K562 (cell line): Measurements from ENCODE around the gene MDH2. TPM values are rescaled to one million over a fixed set of nuclear protein-coding genes. Genes with fewer than 3 reads are reported as not detected.

Experiments used
- ATAC-seq: fragments of 200-7000 bp; cut with Tn5 transposase; 3 replicates; pipeline ENCODE4 v1.9.1; 2020; ENCODE audit warnings: moderate library complexity
- BruUV-seq: library from RNA; stranded (reverse); fragments of 400-500 nt; replicated peaks from 2 replicates; lab custom pipeline; 2021; lab: Mats Ljungman, UMichigan
- CTCF ChIA-PET: fragments of 300-600 bp; formaldehyde crosslinking; extraction: SDS; loops from one replicate; lab custom pipeline; 2021; ENCODE audit warnings: low intra/inter-chr PET ratio; lab: Yijun Ruan, JAX
- POLR2A ChIA-PET: fragments of 300-600, 350-650 bp; sonication (Branson Sonifier 250); formaldehyde crosslinking; extraction: SDS; loops from one replicate; lab custom pipeline; 2021; ENCODE audit warnings: antibody characterized with exemption, inconsistent platforms; lab: Yijun Ruan, JAX
- DNase-seq, 4 experiments: peaks; one replicate each; pipeline versions ENCODE4 v3.0.0 to v3.0.0-alpha.2; 2011 to 2018; ENCODE audit warnings: low spot score in 3 of 4, mixed read lengths in 3 of 4; ENCODE audit errors: extremely low read depth in 1 of 4
- FAIRE-seq: peaks from 2 replicates; lab custom pipeline; 2011; peaks lifted over from hg19 to GRCh38; lab: Jason Lieb, UNC
- H2AFZ ChIP-seq: 2 replicates; pipeline ENCODE4 v1.6.0; 2011; ENCODE audit warnings: low read depth, low read length, control low read depth, inconsistent platforms
- H3K27ac ChIP-seq: fragments of 200-600 bp; 3 replicates; pipeline ENCODE4 v1.8.0; 2011; ENCODE audit warnings: low read depth, mild to moderate bottlenecking, control low read depth, inconsistent platforms, low read length, moderate library complexity, mixed read lengths; ENCODE audit errors: extremely low read depth
- H3K27me3 ChIP-seq, 2 experiments: fragments of 300-600 bp in 1 of 2; 2 replicates in 1 of 2; 3 replicates in 1 of 2; pipeline versions ENCODE4 v1.6.0 to v1.8.0; 2011; ENCODE audit warnings: inconsistent platforms in 2 of 2, low read length in 2 of 2, mild to moderate bottlenecking in 1 of 2, mixed read lengths in 1 of 2, moderate library complexity in 1 of 2; ENCODE audit not compliant: control insufficient read depth in 2 of 2, insufficient read depth in 2 of 2
- H3K36me3 ChIP-seq: fragments of 300-600 bp; 3 replicates; pipeline ENCODE4 v1.8.0; 2011; ENCODE audit warnings: mild to moderate bottlenecking, low read length, inconsistent platforms; ENCODE audit not compliant: control insufficient read depth, insufficient read depth
- H3K4me1 ChIP-seq, 2 experiments: fragments of 200-600 bp in 1 of 2; replicated peaks in 1 of 2; 2 replicates in 1 of 2; 3 replicates in 1 of 2; pipeline versions ENCODE4 v1.5.1 to v1.8.0; 2011; ENCODE audit warnings: inconsistent platforms in 2 of 2, low read length in 2 of 2, mild to moderate bottlenecking in 1 of 2, mixed read lengths in 1 of 2, moderate library complexity in 1 of 2; ENCODE audit not compliant: control insufficient read depth in 2 of 2, insufficient read depth in 2 of 2
- H3K4me2 ChIP-seq: 2 replicates; pipeline ENCODE4 v1.6.1; 2011; ENCODE audit warnings: low read length, control low read depth, inconsistent platforms, mixed read lengths; ENCODE audit not compliant: insufficient read depth
- H3K4me3 ChIP-seq: fragments of 200-600 bp; sonication (generic), shearing (Covaris generic); 2 replicates; pipeline ENCODE4 v1.5.1; 2016; ENCODE audit warnings: control low read depth, inconsistent platforms
- H3K79me2 ChIP-seq: fragments of 200-600 bp; 3 replicates; pipeline ENCODE4 v1.8.0; 2011; ENCODE audit warnings: low read length, inconsistent platforms; ENCODE audit not compliant: control insufficient read depth, insufficient read depth
- H3K9ac ChIP-seq, 2 experiments: 2 replicates each; pipeline versions ENCODE4 v1.6.0 to v1.6.1; 2011; ENCODE audit warnings: low read depth in 2 of 2, low read length in 2 of 2, control low read depth in 1 of 2, inconsistent platforms in 1 of 2, mild to moderate bottlenecking in 1 of 2, mixed read lengths in 1 of 2; ENCODE audit not compliant: insufficient read depth in 1 of 2
- H3K9me1 ChIP-seq: one replicate; pipeline ENCODE4 v1.6.0; 2011; ENCODE audit warnings: inconsistent platforms, mild to moderate bottlenecking, low read length, moderate library complexity; ENCODE audit not compliant: control insufficient read depth, insufficient read depth
- H3K9me3 ChIP-seq: replicated peaks from 2 replicates; pipeline ENCODE4 v1.5.1; 2011; ENCODE audit warnings: low read depth, low read length, inconsistent platforms; ENCODE audit not compliant: control insufficient read depth, insufficient read depth
- H4K20me1 ChIP-seq: replicated peaks from 2 replicates; pipeline ENCODE4 v1.6.1; 2011; ENCODE audit warnings: low read length, inconsistent platforms, mixed read lengths; ENCODE audit not compliant: control insufficient read depth, insufficient read depth
- CREB3L1 ChIP-seq: fragments of 450-650 bp; IDR thresholded peaks from 2 replicates; pipeline ENCODE4 v1.6.1; 2014; ENCODE audit warnings: low read depth, mild to moderate bottlenecking, moderate library complexity, borderline replicate concordance
- IFI16 ChIP-seq: fragments of 250-450 bp; sonication (Bioruptor Pico); IDR thresholded peaks from 2 replicates; pipeline ENCODE4 v2.1.2; 2022; ENCODE audit warnings: mild to moderate bottlenecking, inconsistent platforms
- KDM1A ChIP-seq, 2 experiments: fragments of 450-650 bp; IDR thresholded peaks; 2 replicates each; pipeline ENCODE4 v1.6.1; 2016; ENCODE audit warnings: mild to moderate bottlenecking in 2 of 2
- KDM2B ChIP-seq: fragments of 250-450 bp; sonication (Bioruptor Pico); IDR thresholded peaks from 2 replicates; pipeline ENCODE4 v1.8.0; 2021; ENCODE audit warnings: mild to moderate bottlenecking, moderate library complexity
- LEF1 ChIP-seq: fragments of 450-650 bp; IDR thresholded peaks from 2 replicates; pipeline ENCODE4 v1.6.1; 2016; ENCODE audit warnings: mild to moderate bottlenecking
- MCM2 ChIP-seq: fragments of 450-650 bp; IDR thresholded peaks from 2 replicates; pipeline ENCODE4 v1.6.1; 2017; ENCODE audit warnings: low read depth, mild to moderate bottlenecking
- NKRF ChIP-seq: fragments of 450-650 bp; IDR thresholded peaks from 2 replicates; pipeline ENCODE4 v1.6.1; 2016; ENCODE audit warnings: borderline replicate concordance
- RBM14 ChIP-seq: fragments of 200-400 bp; formaldehyde crosslinking; IDR thresholded peaks from 2 replicates; pipeline ENCODE4 v1.6.1; 2018; ENCODE audit warnings: low read depth, mild to moderate bottlenecking, low read length, moderate library complexity, borderline replicate concordance; ENCODE audit not compliant: insufficient read depth
- SMARCB1 ChIP-seq: IDR thresholded peaks from 2 replicates; pipeline ENCODE4 v1.6.1; 2011; ENCODE audit warnings: improper control_type of control experiment, low read depth; ENCODE audit not compliant: insufficient read length
- SMARCE1 ChIP-seq: fragments of 450-650 bp; IDR thresholded peaks from 2 replicates; pipeline ENCODE4 v1.7.1; 2016; ENCODE audit warnings: mild to moderate bottlenecking
- ZNF23 ChIP-seq: fragments of 250-450 bp; sonication (Bioruptor Pico); IDR thresholded peaks from 2 replicates; pipeline ENCODE4 v1.4.0; 2020; ENCODE audit warnings: mild to moderate bottlenecking
- WGBS: fragments of 100-300 bp; shearing (Covaris generic); methylation state at CpG from one replicate; pipeline ENCODE4 v1.1.6; 2016; ENCODE audit warnings: low coverage, mixed read lengths; ENCODE audit not compliant: insufficient coverage; ENCODE audit errors: missing lambda C conversion rate; 5-methylcytosine and 5-hydroxymethylcytosine counted together
- in situ Hi-C: fragments of 300-500 bp; cut with MboI; formaldehyde crosslinking; loops from 4 replicates; pipeline ENCODE4 v1.15.0; 2018; ENCODE audit warnings: inconsistent platforms, mixed read lengths
- intact Hi-C: fragments of 100-400 bp; cut with micrococcal nuclease; formaldehyde crosslinking; loops from 2 replicates; pipeline ENCODE4 v1.14.2; 2022
- polyA plus RNA-seq, 8 experiments: library from polyadenylated mRNA; depleted of rRNA in 4 of 8; stranded (reverse) in 5 of 8; unstranded in 3 of 8; fragments of >200 nt; fragmentation: Nextera tagmentation in 2 of 8; fragmentation: Illumina TruSeq in 1 of 8; extraction: Ambion mirVana in 2 of 8; extraction: Trizol in 1 of 8; gene quantifications; 2 replicates each; pipeline versions ENCODE4 v1.2.1 to v1.2.3, GENCODE V29; 2011 to 2014; ENCODE audit warnings: inconsistent platforms in 1 of 8, missing spikeins in 1 of 8
- total RNA-seq, 7 experiments: library from RNA; depleted of rRNA in 6 of 7; stranded (reverse); fragments of >200 nt in 6 of 7; fragmentation: Illumina TruSeq in 2 of 7; extraction: Trizol in 2 of 7; gene quantifications; 2 replicates each; pipeline versions ENCODE4 v1.2.1 to v1.2.3, GENCODE V29; 2011 to 2021; ENCODE audit warnings: low replicate concordance in 1 of 7
- TF ChIP-seq, protein P1 (sequence below): fragments of 450-650 bp; formaldehyde crosslinking; IDR thresholded peaks from 2 replicates; pipeline ENCODE4 v1.4.0; 2022; ENCODE audit warnings: missing genetic modification characterization

MDH2 gene
- total and polyA plus RNA-seq, 9 of the 15 experiments (the other 6 are each of a cell fraction or from before 2014, with no cell fraction given), result 106 to 701 (median 242) TPM

DNA sequence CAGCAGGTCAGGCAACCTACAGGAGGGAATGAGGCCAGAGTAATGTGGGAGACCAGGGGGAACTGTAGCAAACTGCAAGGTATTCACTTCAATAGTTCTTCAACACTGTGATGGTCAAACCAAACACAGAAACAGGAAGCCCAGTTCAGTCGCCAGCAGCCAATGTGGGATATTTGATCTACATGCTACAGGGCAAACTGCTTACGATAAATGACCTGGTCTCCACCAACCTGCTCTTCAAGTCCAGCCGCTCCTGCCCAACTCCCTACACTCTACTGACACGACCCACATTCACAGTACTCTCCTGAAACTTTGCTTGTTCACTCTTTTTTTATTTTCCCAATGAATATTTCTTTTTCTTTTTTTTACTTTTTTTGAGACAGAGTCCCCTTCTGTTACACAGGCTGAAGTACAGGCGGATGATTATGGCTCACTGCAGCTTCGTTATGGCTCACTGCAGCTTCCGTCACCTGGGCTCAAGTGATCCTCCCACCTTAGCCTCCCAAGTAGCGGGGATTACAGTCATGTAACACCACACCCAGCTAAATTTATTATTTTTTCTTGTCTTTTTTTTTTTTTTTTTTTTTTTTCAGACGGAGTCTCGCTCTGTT, 42.1 kb downstream of the MDH2 start:
- Histone ChIP-seq H2AFZ (no peak overlapping the region), H3K79me2 (no peaks in the 10 kb centered on the region), H3K9me3 (no peaks in the 10 kb centered on the region), H3K27ac (no peak overlapping the region), H3K9ac (no peak overlapping the region), H3K27me3 (peaks cover 13 to 35% of the 10 kb centered on the region in 2 experiments), H3K36me3 (no peaks in the 10 kb centered on the region), H4K20me1 (no peaks in the 10 kb centered on the region), H3K4me3 (no peak overlapping the region), H3K4me1 (no peaks in the 10 kb centered on the region), H3K9me1 (no peaks in the 10 kb centered on the region), H3K4me2 (no peak overlapping the region)
- DNase-seq (no peak), FAIRE-seq (no peak), ATAC-seq (peak; percentile 25; the same call in 2 of the 3 replicates)
- 33% methylated on average over 10 of the region's 10 CpGs for WGBS
- ChIA-PET CTCF (no interaction called here), POLR2A (no interaction called here)
- no TSS peak for BruUV-seq
- in situ Hi-C loops, result no loop called here
- intact Hi-C loops, result no loop called here
- no peak for TF ChIP-seq RBM14
- no peak for TF ChIP-seq LEF1
- no peak for TF ChIP-seq KDM1A (IDR thresholded peaks at IDR 0.05)
- no peak for TF ChIP-seq KDM2B
- TF ChIP-seq, protein P1, sequence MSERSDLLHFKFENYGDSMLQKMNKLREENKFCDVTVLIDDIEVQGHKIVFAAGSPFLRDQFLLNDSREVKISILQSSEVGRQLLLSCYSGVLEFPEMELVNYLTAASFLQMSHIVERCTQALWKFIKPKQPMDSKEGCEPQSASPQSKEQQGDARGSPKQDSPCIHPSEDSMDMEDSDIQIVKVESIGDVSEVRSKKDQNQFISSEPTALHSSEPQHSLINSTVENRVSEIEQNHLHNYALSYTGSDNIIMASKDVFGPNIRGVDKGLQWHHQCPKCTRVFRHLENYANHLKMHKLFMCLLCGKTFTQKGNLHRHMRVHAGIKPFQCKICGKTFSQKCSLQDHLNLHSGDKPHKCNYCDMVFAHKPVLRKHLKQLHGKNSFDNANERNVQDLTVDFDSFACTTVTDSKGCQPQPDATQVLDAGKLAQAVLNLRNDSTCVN (CRISPR knock-in tag), result no peak
- no peak for TF ChIP-seq MCM2
- TF ChIP-seq SMARCE1, result no peak
- TF ChIP-seq IFI16, result no peak
- TF ChIP-seq ZNF23 (CRISPR knock-in tag), result no peak
- no peak for TF ChIP-seq CREB3L1
- TF ChIP-seq SMARCB1, result no peak
- TF ChIP-seq NKRF, result no peak
